KMS-11 (cell line): ENCODE measurements around the gene KMT2D.

ENCODE experiments used
- H2AFZ ChIP-seq: fragments of 200-600 bp; sonication (generic); 2 replicates; pipeline ENCODE4 v1.6.1; 2016; ENCODE audit warnings: antibody characterized with exemption, mixed run types, low read depth
- H3K27ac ChIP-seq: fragments of 200-600 bp; sonication (generic); 2 replicates; pipeline ENCODE4 v1.6.1; 2016; ENCODE audit warnings: mild to moderate bottlenecking, mixed run types
- H3K27me3 ChIP-seq: fragments of 200-600 bp; sonication (generic); 2 replicates; pipeline ENCODE4 v1.6.1; 2017; ENCODE audit warnings: mild to moderate bottlenecking, low read depth, mixed run types, moderate library complexity; ENCODE audit not compliant: insufficient read depth
- H3K36me3 ChIP-seq: fragments of 200-600 bp; sonication (generic); 2 replicates; pipeline ENCODE4 v1.6.1; 2017; ENCODE audit warnings: mild to moderate bottlenecking, mixed run types; ENCODE audit not compliant: insufficient read depth
- H3K4me1 ChIP-seq: fragments of 200-600 bp; sonication (generic); 2 replicates; pipeline ENCODE4 v1.6.1; 2016; ENCODE audit warnings: mild to moderate bottlenecking, low read depth, mixed run types; ENCODE audit not compliant: poor library complexity, severe bottlenecking
- H3K4me2 ChIP-seq: fragments of 200-600 bp; sonication (generic); 2 replicates; pipeline ENCODE4 v1.7.0; 2016; ENCODE audit warnings: mild to moderate bottlenecking, mixed run types
- H3K4me3 ChIP-seq: fragments of 200-600 bp; sonication (generic); IDR thresholded peaks from 2 replicates; pipeline ENCODE4 v1.6.1; 2017; ENCODE audit warnings: low read depth, low read length, mixed read lengths; ENCODE audit not compliant: insufficient read depth
- H3K79me2 ChIP-seq: fragments of 200-600 bp; sonication (generic); 2 replicates; pipeline ENCODE4 v1.6.1; 2016; ENCODE audit warnings: low read depth, mixed run types; ENCODE audit not compliant: insufficient read depth
- H3K9ac ChIP-seq: fragments of 200-600 bp; sonication (generic); 2 replicates; pipeline ENCODE4 v1.6.1; 2016; ENCODE audit warnings: mild to moderate bottlenecking, mixed run types
- H4K20me1 ChIP-seq: fragments of 200-600 bp; sonication (generic); 2 replicates; pipeline ENCODE4 v1.6.1; 2016; ENCODE audit warnings: mild to moderate bottlenecking, mixed run types; ENCODE audit not compliant: insufficient read depth
- CTCF ChIP-seq: fragments of 200-600 bp; sonication (generic); conservative IDR thresholded peaks from 2 replicates; pipeline ENCODE4 v1.6.1; 2017; ENCODE audit warnings: low read depth, mild to moderate bottlenecking, antibody characterized with exemption, low read length, moderate library complexity, mixed read lengths

Gene KMT2D

GRCh38 chr12:49023812-49024211 is 36.8 kb downstream of the KMT2D start:
- Histone ChIP-seq H2AFZ (no peak overlapping the region), H3K36me3 (peaks cover 7% of the 10 kb centered on the region; the same call in 1 of the 2 replicates), H4K20me1 (no peaks in the 10 kb centered on the region), H3K27me3 (no peaks in the 10 kb centered on the region), H3K79me2 (no peaks in the 10 kb centered on the region), H3K4me2 (no peak overlapping the region), H3K4me1 (peaks cover 9% of the 10 kb centered on the region), H3K9ac (no peak overlapping the region), H3K4me3 (no peak overlapping the region), H3K27ac (no peak overlapping the region)
- no peak for TF ChIP-seq CTCF

GRCh38 chr12:49022558-49023178 is 37.9 kb downstream of the KMT2D start:
- Histone ChIP-seq H3K4me1 (peaks cover 10% of the 10 kb centered on the region), H3K9ac (no peak overlapping the region), H3K4me2 (no peak overlapping the region), H3K27me3 (no peaks in the 10 kb centered on the region), H3K27ac (no peak overlapping the region), H4K20me1 (no peaks in the 10 kb centered on the region), H2AFZ (no peak overlapping the region), H3K4me3 (no peak overlapping the region), H3K36me3 (peaks cover 5% of the 10 kb centered on the region; the same call in 1 of the 2 replicates), H3K79me2 (no peaks in the 10 kb centered on the region)
- TF ChIP-seq CTCF, result no peak

- H3K4me1 ChIP-seq, result peaks cover 23% of the 10 kb centered on the region
- no peak for TF ChIP-seq CTCF
- H3K36me3 ChIP-seq, result no peaks in the 10 kb centered on the region
- H3K27me3 ChIP-seq, result no peaks in the 10 kb centered on the region
- no peak overlapping the region for H3K27ac ChIP-seq
- no peak overlapping the region for H3K9ac ChIP-seq
- peaks cover 11% of the 10 kb centered on the region for H3K79me2 ChIP-seq
- no peaks in the 10 kb centered on the region for H4K20me1 ChIP-seq
- no peak overlapping the region for H3K4me2 ChIP-seq
- H3K4me3 ChIP-seq, result no peak overlapping the region
- no peak overlapping the region for H2AFZ ChIP-seq
Observed at GRCh38 chr12:49021292-49021915, 39.2 kb downstream of the KMT2D start.

- H3K9ac ChIP-seq, result no peak overlapping the region
- no peaks in the 10 kb centered on the region for H3K27me3 ChIP-seq
- H3K27ac ChIP-seq, result no peak overlapping the region
- no peak overlapping the region for H3K4me2 ChIP-seq
- H3K79me2 ChIP-seq, result peaks cover 11% of the 10 kb centered on the region
- H2AFZ ChIP-seq, result no peak overlapping the region
- no peaks in the 10 kb centered on the region for H3K36me3 ChIP-seq
- no peak overlapping the region for H3K4me3 ChIP-seq
- peaks cover 24% of the 10 kb centered on the region for H3K4me1 ChIP-seq
- H4K20me1 ChIP-seq, result no peaks in the 10 kb centered on the region
- no peak for TF ChIP-seq CTCF
Observed at GRCh38 chr12:49020441-49020840, 40.2 kb downstream of the KMT2D start.
